ENCODE data around the gene PAX2.

The PAX2 gene

GRCh38 chr10:100858747-100859483, 113.5 kb downstream of the PAX2 start:
- DNase-seq (ENCODE audit: low spot score) = no peak

GRCh38 chr10:100859484-100859763, 114.0 kb downstream of the PAX2 start:
- no peak for DNase-seq (ENCODE audit: low spot score)

- no peak for DNase-seq (ENCODE audit: low spot score)
Measured at GRCh38 chr10:100863433-100863832, 118.1 kb downstream of the PAX2 start.

- DNase-seq (ENCODE audit: low spot score) = no peak
Measured at GRCh38 chr10:100864036-100864885, 118.9 kb downstream of the PAX2 start.

- no peak for DNase-seq (ENCODE audit: low spot score)
Measured at GRCh38 chr10:100864978-100865377, 119.6 kb downstream of the PAX2 start.

- DNase-seq (ENCODE audit: low spot score) = no peak
Measured at GRCh38 chr10:100866010-100866409, 120.6 kb downstream of the PAX2 start.

GRCh38 chr10:100866575-100867098, 121.3 kb downstream of the PAX2 start:
- no peak for DNase-seq (ENCODE audit: low spot score)

GRCh38 chr10:100867261-100867963, 122.0 kb downstream of the PAX2 start:
- DNase-seq (ENCODE audit: low spot score) = no peak

GRCh38 chr10:100868382-100868781, 123.0 kb downstream of the PAX2 start:
- no peak for DNase-seq (ENCODE audit: low spot score)

- DNase-seq (ENCODE audit: low spot score) = no peak
Measured at GRCh38 chr10:100869399-100869798, 124.0 kb downstream of the PAX2 start.

GRCh38 chr10:100872034-100872791, 126.8 kb downstream of the PAX2 start:
- DNase-seq (ENCODE audit: low spot score) = no peak

- no peak for DNase-seq (ENCODE audit: low spot score)
Measured at GRCh38 chr10:100873146-100873826, 127.9 kb downstream of the PAX2 start.

- DNase-seq (ENCODE audit: low spot score) = no peak
Measured at GRCh38 chr10:100873827-100874326, 128.5 kb downstream of the PAX2 start.

- no peak for DNase-seq (ENCODE audit: low spot score)
Measured at GRCh38 chr10:100874702-100875483, 129.5 kb downstream of the PAX2 start.

GRCh38 chr10:100875484-100876166, 130.2 kb downstream of the PAX2 start:
- no peak for DNase-seq (ENCODE audit: low spot score)

- no peak for DNase-seq (ENCODE audit: low spot score)
Measured at GRCh38 chr10:100876585-100877460, 131.4 kb downstream of the PAX2 start.

- no peak for DNase-seq (ENCODE audit: low spot score)
Measured at GRCh38 chr10:100877461-100877850, 132.1 kb downstream of the PAX2 start.

- peak; percentile 89 for DNase-seq (ENCODE audit: low spot score)
Measured at GRCh38 chr10:100878291-100878910, 133.0 kb downstream of the PAX2 start.

All from pons (tissue), 1 donor.